Fibroblast of peridontal ligament (primary cell): ENCODE results near the gene PLPPR3.

Experiments
- DNase-seq: peaks from one replicate; pipeline ENCODE4 v3.0.0-alpha.2; 2010; ENCODE audit errors: extremely low read depth

PLPPR3 gene, protein sequence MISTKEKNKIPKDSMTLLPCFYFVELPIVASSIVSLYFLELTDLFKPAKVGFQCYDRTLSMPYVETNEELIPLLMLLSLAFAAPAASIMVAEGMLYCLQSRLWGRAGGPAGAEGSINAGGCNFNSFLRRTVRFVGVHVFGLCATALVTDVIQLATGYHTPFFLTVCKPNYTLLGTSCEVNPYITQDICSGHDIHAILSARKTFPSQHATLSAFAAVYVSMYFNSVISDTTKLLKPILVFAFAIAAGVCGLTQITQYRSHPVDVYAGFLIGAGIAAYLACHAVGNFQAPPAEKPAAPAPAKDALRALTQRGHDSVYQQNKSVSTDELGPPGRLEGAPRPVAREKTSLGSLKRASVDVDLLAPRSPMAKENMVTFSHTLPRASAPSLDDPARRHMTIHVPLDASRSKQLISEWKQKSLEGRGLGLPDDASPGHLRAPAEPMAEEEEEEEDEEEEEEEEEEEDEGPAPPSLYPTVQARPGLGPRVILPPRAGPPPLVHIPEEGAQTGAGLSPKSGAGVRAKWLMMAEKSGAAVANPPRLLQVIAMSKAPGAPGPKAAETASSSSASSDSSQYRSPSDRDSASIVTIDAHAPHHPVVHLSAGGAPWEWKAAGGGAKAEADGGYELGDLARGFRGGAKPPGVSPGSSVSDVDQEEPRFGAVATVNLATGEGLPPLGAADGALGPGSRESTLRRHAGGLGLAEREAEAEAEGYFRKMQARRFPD

DNA sequence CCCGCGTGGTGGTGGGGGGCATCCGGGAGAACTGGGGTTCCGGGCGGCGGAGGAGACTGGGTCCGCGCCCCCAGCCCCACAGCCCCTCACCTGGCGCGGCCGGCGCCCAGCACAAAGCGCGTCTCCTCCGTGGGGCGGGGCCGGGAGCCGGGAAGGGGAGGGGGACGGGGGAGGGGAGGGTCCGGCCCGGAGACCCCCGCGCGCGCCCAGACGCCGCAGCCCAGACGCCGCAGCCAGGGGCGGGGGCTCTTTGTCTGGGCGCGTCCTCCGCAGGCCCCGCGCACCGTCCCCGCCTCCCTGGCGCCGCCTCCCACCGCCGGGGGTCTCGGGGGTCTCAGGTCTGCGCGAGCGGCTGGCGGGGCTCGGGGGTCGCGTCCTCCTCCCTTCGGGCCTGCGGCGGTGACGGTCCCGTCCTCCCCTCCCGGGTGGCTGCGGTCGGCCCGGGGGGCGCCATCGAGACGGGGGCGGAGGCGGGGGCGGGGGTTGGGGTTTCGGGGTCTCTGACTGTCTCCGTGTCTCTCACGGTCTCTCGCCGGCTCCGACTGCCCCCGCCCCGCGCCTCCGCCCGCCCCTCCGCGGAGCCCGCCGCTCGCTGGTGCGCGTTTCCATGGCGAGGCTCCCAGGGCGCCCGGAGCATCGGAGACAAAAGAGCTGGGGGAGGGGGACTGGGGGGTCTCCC, at the start of gene PLPPR3:
Gene PLPPR3, minus strand, starts transcription at position 131 of the 679 bp plus-strand sequence. CDS start 396 bp downstream, outside the sequence.
- DNase-seq: no peak

DNA sequence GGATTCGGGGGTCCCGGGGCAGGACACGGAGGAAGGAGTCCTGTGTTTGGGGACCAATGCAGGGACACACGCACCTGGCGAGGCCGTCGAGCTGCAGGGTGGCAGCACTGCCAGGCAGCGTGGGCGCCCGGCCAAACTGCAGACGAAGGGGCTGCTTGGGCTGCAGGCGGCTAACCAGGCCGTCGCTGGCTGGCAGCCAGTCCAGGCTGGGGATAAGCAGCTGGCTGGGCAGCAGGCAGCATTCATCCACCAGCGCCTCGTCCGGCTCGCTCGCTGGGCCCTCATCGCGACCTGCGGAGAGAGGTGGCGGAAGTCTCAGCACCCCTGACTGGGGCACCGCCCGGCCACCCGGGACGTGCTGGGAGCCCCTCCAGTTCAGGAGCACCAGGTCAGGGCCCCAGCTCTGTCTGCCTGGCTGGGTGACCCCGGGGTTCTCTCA, 49.2 kb upstream of the PLPPR3 start:
- no peak for DNase-seq

DNA sequence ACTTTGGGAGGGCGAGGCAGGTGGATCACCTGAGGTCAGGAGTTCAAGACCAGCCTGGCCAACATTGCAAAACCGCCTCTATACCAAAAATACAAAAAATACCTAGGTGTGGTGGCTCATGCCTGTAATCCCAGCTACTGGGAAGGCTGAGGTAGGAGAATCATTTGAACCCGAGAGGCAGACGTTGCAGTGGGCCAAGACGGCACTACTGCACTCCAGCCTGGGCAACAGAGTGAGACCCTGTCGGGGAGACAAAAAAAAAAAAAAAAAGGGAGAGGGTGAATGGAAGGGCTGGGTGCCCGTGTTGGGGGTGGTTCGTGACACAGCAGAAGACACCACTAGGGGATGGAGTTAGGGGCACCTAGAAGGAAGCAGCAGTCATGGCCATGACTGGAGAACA, 48.6 kb upstream of the PLPPR3 start:
- DNase-seq: no peak

DNA sequence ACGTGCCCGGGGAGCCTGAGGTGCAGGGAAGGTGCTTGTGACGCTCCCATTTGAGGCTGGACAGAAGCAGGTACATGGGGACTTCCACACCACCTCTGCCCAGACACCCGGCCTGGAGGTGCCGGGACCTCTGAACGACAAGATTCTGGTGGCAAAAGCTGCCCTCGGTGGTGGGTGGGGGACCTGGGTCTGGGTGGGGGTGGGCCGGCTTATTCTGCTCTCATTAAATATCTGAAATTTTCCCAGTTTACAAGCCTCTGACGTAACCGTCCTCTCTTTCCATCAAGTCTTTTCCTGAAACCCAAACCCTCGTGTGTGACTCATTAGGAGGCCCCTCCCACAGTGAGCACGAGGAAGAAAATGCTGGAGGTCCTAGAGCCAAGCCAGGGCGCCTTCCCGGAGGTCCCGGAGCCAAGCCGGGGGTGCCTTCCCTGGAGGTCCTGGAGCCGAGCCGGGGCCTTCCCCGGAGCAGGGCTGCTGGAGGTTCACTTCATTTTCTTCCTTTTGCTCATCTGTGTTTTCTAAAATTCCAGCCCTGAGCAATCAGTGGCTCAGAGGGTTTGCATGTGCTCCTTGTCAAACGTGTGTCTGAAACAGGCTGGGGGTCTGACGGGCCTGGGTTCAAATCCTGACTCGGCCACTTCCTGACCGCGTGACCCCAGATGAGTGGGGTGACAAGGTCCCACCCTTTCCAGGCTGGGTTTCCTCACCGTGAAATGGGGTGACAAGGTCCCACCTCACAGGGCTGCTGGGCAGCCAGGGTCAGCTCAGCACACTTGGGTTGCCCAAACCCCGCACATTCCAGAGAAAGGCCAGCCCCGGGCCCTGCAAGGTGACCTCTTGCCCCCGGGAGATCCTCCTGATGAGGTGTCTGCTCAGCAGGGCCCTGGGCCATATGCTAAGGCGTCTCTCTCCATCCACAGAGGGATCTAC, 47.8 kb upstream of the PLPPR3 start:
- peak; percentile 97 for DNase-seq

DNA sequence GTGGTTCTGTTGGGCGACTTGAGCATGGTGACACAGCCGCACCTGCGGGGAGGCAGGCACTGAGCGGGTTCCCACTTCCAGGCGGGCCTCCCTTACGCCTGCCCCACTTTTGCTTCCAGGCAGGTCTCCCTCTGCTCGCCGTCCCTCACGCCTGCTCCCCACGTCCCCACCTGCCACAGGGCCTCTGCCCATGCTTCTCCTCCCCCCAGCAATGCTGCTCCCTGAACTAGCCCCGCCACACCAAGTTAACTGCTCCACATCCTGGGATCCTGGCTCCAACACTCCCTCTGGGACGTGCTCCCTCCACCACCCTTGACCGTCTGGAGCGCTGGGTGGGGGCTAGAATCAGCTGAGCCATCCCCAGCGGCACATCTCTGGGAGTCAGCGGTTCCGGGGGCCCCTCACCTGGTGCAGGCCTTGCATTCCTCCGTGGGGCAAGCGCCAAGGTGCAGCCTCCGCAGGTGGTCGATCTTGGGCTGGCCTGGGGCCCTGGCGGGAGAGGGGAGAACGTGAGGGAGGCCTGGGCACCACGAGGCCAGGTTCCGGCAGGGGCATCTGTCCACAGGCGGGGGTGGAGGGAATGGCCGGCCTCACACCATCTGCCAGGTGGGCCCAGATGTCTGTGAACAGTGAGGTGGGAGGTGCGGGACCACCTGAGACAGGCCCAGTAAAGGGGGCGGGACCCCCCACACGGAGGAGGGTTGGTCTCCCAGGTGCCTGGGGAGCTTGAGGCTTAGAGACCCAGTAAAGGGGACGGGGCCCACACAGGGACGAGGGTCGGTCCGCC, 46.9 kb upstream of the PLPPR3 start:
- DNase-seq: no peak

DNA sequence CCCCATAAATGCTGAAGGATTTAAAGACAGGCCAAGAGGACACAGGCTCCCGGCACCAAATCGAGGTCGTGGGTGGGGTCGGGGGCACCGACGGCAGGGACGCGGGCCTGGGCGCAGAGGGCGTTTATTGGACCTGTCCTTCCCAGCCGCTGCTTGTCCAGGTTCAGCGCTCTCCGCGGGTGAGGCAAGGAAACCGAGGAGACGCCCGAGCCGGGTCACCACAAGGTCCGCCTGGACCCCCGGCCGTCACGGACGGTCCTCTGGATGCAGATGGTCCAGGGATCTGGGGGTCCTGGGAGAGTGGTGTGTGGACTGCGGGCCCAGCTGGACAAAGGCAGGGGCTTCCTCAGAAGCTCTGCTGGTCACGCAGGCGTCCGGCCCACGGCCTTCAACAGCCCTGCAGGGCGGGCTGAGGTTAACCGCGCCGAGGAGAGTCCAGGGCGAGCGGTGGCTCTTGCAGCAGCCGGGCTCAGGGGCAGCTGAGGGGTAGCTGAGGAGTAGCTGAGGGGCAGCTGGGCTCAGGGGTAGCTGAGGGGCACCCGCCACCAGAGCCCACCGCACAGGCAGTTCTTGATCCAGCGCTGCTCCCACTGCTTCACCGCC, 46.2 kb upstream of the PLPPR3 start:
- DNase-seq: no peak

DNA sequence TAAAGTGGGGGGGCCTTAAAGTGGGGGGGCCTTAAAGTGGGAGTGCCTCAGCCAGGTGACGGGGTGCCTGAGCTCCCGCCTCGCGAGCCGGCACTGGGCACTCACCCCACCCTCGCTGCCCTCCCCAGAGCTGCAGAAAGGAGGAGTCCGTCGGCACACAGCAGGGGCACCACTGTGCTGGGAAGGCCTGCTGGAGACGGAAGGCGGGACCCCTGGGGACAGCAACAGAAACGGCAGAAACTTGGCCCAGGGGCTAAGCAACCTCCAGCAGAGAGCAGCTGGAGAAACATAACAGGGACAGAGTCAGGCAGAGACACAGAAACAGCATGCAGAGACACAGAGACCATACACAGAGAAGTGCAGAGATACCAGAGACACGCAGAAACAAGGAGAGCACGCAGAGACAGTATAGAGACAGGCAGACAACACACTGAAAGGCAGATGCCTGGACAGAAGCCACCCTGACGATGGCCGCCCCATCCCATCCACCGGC, 45.6 kb upstream of the PLPPR3 start:
- DNase-seq: no peak

DNA sequence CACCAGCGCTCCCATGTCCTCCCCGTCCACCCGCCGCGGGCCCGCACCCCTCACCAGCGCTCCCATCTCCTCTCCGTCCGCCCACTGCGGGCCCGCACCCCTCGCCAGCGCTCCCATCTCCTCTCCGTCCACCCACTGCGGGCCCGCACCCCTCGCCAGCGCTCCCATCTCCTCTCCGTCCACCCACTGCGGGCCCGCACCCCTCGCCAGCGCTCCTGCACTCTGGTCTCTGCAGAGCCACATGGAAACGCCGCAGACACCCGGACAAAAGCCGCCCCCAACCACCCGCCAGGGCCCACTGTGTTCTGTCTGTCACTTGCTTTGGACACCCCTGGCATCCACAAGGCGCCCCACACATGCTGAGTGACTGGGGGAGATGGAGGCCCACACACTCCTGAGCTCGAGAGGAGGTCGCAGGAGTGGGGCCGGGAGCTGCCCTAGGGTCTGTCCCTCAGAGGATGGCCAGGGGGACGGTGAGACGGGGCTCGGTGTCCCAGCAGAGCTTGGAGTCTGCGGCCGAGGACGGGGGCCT, 45.1 kb upstream of the PLPPR3 start:
- no peak for DNase-seq

DNA sequence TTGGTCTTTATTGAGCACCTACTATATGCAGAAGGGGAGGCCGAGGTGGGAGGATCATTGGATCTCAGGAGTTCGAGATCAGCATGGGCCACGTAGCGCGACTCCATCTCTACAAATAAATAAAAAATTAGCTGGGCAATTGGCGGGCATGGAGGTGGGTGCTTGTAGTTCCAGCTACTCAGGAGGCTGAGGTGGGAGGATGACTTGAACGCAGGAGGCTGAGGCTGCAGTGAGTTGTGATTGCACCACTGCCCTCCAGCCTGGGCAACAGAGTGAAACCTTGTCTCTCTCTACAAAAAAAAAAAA, 41.5 kb upstream of the PLPPR3 start:
- DNase-seq: no peak

DNA sequence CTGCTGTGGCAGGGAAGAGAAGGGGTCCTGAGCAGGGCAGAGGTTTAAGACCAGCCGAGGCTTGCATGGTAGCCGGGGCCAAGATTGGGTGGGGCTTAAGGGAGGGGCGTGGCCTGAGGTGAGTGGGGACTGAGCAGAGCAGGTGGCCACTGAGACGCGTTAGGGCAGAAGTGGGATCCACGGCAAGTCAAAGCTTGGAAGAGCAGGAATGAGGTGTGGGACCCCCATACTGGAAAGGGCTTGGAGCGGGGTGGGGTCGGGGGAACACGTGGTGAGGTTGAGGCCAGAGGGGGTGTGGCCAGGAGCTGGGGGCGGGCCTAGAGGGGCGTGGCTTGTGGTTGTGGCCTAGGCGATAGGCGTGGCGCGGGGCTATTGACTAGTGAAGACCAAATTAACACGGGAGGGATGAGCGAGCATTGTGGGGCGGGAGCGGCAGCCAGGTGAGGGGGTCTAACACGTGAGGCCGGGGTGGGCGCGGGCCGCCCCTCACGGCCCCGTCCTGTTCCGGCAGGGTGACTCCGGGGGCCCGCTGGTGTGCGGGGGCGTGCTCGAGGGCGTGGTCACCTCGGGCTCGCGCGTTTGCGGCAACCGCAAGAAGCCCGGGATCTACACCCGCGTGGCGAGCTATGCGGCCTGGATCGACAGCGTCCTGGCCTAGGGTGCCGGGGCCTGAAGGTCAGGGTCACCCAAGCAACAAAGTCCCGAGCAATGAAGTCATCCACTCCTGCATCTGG, 41.0 kb upstream of the PLPPR3 start:
- peak; percentile 30 for DNase-seq

DNA sequence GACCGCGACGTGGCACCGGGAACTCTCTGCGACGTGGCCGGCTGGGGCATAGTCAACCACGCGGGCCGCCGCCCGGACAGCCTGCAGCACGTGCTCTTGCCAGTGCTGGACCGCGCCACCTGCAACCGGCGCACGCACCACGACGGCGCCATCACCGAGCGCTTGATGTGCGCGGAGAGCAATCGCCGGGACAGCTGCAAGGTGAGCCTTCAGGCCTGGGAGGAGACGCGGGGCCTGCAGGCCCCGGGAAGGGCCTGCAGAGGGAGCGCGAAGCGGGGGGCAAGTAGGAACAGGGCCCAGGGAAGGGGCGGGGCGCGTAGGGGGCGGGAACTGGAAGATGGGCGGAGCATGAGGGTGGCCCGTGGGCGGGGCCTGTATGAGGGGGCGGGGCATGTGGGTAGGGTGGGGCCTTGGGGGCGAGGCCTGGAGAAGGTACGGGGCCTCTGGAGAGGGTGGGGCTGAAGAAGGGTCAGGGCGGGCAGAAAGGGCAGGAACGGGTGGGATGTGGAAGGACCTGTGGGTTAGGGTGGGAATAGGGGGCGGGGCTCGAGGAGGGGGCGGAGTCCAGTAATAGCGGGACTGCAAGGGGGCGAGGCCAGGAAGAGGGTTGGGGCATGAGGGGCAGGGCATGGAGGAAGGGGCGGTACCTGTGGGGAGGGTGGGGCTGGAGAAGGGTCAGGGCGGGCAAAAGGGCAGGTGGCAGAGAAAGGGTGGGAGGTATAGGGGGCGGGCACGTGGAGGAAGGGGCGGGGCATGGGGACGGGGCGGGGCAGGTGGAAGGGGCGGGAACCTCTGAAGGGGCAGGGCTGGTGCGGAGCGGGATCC, 40.2 kb upstream of the PLPPR3 start:
- no peak for DNase-seq

DNA sequence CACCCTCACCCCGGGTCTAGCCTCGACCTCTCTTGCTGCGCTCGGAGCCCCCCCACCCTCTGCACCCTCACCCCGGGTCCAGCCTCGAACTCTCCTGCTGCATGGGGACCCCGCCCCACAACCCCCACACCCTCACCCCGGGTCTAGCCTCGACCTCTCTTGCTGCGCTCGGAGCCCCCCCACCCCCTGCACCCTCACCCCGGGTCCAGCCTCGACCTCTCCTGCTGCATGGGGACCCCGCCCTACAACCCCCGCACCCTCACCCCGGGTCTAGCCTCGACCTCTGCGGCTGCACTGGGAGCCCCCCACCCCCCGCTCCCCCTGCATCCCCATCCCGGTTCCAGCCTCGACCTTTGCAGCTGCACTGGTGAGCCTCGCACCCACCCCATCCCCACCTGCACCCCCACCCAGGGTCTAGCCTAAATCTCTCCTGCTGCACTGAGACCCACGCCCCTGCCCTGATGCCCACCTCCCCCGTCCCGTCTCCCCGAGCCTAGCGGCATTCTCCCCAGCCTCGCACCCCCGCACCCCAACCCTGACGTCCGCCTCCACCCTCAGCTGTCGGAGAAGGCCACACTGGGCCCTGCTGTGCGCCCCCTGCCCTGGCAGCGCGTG, 39.5 kb upstream of the PLPPR3 start:
- no peak for DNase-seq

DNA sequence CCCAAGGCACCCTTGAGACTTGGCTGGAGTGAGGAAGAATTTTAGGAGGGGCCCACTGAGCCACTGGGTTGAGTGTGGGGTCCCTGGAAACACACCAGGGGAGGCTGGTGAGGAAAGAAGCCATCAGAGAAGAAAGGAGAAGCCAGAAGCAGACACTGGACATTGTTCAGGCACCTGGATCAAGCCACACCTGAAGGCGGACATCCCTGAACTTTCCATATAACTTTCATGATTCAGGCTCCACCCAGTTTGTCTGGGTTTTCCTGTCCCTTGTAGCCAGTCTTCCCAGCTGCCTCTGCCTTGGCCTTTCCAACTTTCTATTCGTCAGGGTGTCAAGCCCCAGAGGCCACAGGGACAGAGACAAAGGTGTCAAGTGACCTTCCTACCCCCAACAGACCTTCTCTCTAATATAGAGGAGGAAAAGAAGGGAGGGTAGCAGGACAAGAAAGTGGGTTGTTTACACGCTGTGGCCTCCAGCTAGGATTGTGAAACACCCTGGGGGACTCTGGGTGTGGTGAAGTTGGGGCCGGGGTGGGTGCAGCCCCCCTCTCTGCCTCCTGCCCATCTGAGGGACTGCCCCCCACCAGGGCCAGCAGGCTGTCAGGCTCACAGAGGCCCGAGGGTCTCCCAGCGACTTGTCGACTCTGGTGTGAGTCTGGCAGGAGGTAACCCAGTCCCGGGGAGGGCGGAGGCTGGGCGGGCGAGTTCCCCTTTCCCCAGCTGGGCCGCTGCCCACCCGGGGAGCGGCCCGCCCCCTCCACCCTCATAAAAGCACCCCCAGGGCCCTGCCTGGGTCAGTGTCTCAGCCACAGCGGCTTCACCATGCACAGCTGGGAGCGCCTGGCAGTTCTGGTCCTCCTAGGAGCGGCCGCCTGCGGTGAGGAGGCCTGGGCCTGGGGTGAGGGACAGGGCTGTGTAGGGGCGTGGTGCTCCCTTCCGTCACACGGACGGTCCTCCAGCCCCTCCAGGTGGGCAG, 37.4 kb upstream of the PLPPR3 start, which contains the start of gene CFD:
Gene CFD, plus strand, starts transcription at position 797 of the 976 bp plus-strand sequence. Its CDS starts 26 bp downstream, at position 823.
- no peak for DNase-seq

DNA sequence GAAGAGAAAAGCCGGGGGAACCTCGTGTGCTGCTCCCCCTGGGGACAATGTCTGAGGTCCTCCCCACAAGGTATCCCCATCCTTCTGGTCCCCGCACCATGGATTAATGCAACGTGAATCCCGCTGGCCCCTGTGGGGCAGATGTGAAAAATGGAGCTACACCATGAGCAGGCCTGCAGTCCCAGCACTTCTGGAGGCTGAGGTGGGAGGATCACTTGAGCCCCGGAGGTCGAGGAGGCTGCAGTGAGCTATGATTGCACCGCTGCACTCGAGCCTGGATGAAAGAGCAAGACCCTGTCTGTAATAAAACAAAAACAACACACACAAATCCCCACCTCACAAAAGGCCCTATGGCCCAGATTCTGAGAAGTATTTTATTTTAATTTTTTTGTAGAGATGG, 36.5 kb upstream of the PLPPR3 start:
- DNase-seq: no peak

DNA sequence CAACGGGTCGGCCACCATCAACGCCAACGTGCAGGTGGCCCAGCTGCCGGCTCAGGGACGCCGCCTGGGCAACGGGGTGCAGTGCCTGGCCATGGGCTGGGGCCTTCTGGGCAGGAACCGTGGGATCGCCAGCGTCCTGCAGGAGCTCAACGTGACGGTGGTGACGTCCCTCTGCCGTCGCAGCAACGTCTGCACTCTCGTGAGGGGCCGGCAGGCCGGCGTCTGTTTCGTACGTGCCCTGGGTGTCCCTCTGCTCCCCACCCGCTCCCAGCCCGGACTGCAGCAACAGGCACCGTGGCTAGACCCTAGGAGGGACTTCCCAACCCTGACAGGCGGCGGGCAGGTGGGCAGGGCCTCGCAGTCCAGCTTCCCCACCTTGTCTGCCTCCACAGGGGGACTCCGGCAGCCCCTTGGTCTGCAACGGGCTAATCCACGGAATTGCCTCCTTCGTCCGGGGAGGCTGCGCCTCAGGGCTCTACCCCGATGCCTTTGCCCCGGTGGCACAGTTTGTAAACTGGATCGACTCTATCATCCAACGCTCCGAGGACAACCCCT, 33.9 kb upstream of the PLPPR3 start:
- no peak for DNase-seq

DNA sequence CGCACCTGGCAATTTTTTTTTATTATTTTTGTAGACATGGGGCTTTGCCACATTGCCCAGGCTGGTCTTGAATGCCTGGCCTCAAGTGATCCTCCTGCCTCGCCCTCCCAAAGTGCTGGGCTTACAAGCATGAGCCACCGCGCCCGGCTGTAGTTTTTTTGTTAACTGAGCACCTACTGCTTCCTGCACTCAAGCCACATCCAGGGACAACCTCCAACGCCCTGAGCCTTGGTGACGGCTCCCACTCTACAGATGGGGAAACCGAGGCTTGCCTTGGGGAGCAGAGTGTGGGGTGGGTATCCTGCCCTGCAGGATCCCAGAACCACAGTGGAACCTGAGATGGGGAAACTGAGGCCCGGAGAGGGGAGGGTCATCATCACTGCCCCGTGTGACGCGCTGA, 33.4 kb upstream of the PLPPR3 start:
- no peak for DNase-seq
